HK-2 (cell line): ENCODE measurements around the gene SPANXA1.
"Not testable (repeated sequence)": the region's sequence is repeated elsewhere in the genome, so short reads cannot be mapped to it uniquely, and the experiment has no call there.

Source experiments
- DNase-seq: peaks from one replicate; pipeline ENCODE4 v3.0.0-alpha.2; 2018; ENCODE audit not compliant: unreplicated experiment

Gene SPANXA1

GRCh38 chrX:141584638-141585037 lies at the start of gene SPANXA1:
SPANXA1 (minus strand) TSS chrX:141584738; CDS start chrX:141584678, 60 bp downstream.
- not testable (repeated sequence) for DNase-seq

- DNase-seq: no peak
Measured at GRCh38 chrX:141632124-141632523, 47.6 kb upstream of the SPANXA1 start.

GRCh38 chrX:141619336-141619735 lies 34.8 kb upstream of the SPANXA1 start:
- DNase-seq: no peak

- no peak for DNase-seq
Measured at GRCh38 chrX:141609111-141609510, 24.6 kb upstream of the SPANXA1 start.

- DNase-seq: not testable (repeated sequence)
Measured at GRCh38 chrX:141589408-141589807, 4.9 kb upstream of the SPANXA1 start, which contains the start of gene SPANXA2. SPANXA2 (plus strand) TSS chrX:141589708; CDS start chrX:141589768, 60 bp downstream.

GRCh38 chrX:141542551-141542950 lies 42.0 kb downstream of the SPANXA1 start:
- not testable (repeated sequence) for DNase-seq
